Gastroesophageal sphincter (tissue), 4 donors: ENCODE results near the gene TLE2. TPM values are rescaled to one million over a fixed set of nuclear protein-coding genes. Genes with fewer than 3 reads are reported as not detected.
A peak's percentile ranks its signal among the peaks of the same experiment; 100 is the strongest.

Experiments
- ATAC-seq: fragments of 150-250 bp; one replicate; pipeline ENCODE4 v1.9.1; 2016; ENCODE audit warnings: mild to moderate bottlenecking, moderate library complexity
- H3K27ac ChIP-seq, 4 donors: fragments of 200-600 bp; sonication (generic) in 3 of 4; 1 replicate in 3 of 4; 2 replicates in 1 of 4; pipeline ENCODE4 v1.5.1; 2016 to 2019
- H3K27me3 ChIP-seq: fragments of 200-600 bp; sonication (generic); one replicate; pipeline ENCODE4 v1.5.1; 2019
- H3K36me3 ChIP-seq, 2 donors: fragments of 200-600 bp; sonication (generic); one replicate each; pipeline ENCODE4 v1.5.1; 2019; ENCODE audit warnings: control low read depth in 1 of 2
- H3K4me1 ChIP-seq, 3 donors: fragments of 200-600 bp; sonication (generic); 1 replicate in 2 of 3; 2 replicates in 1 of 3; pipeline ENCODE4 v1.5.1; 2016 to 2019; ENCODE audit warnings: control low read depth in 2 of 3
- H3K4me3 ChIP-seq, 2 donors: fragments of 200-600 bp; sonication (generic); one replicate each; pipeline ENCODE4 v1.5.1; 2019; ENCODE audit warnings: mild to moderate bottlenecking in 1 of 2, moderate library complexity in 1 of 2
- H3K9me3 ChIP-seq, 3 donors: fragments of 200-600 bp; sonication (generic); one replicate each; pipeline ENCODE4 v1.5.1; 2017 to 2019; ENCODE audit warnings: control low read depth in 2 of 3
- EP300 ChIP-seq: sonication (generic); formaldehyde crosslinking; IDR thresholded peaks from one replicate; pipeline ENCODE4 v1.6.1; 2017; ENCODE audit warnings: antibody characterized with exemption, mild to moderate bottlenecking
- POLR2A ChIP-seq, 2 donors: fragments of 450-650 bp; IDR thresholded peaks; one replicate each; pipeline ENCODE4 v1.6.1; 2017; ENCODE audit warnings: antibody characterized with exemption in 2 of 2, mild to moderate bottlenecking in 2 of 2, moderate library complexity in 1 of 2
- POLR2AphosphoS5 ChIP-seq: sonication (generic); formaldehyde crosslinking; IDR thresholded peaks from one replicate; pipeline ENCODE4 v1.6.1; 2017; ENCODE audit warnings: antibody characterized with exemption
- WGBS, 2 donors: methylation state at CpG; one replicate each; pipeline ENCODE4 v1.1.5; 2018; ENCODE audit warnings: low coverage in 1 of 2; 5-methylcytosine and 5-hydroxymethylcytosine counted together
- total RNA-seq, 4 donors: library from RNA; depleted of rRNA; stranded (reverse); fragments of >200 nt; gene quantifications; one replicate each; pipeline ENCODE4 v1.1.0, GENCODE V29; 2016
- TF ChIP-seq, protein P1 (sequence below), 4 experiments: fragments of 200-600 bp in 2 of 4; fragments of 450-650 bp in 2 of 4; sonication (generic) in 1 of 4; IDR thresholded peaks; one replicate each; pipeline ENCODE4 v1.5.1; 2017 to 2019; ENCODE audit warnings: antibody characterized with exemption in 4 of 4, mild to moderate bottlenecking in 2 of 4, moderate library complexity in 2 of 4

TLE2 gene
- total RNA-seq, 4 donors from 2014 or later = 27.1 to 46.1 (median 34.4) TPM

DNA sequence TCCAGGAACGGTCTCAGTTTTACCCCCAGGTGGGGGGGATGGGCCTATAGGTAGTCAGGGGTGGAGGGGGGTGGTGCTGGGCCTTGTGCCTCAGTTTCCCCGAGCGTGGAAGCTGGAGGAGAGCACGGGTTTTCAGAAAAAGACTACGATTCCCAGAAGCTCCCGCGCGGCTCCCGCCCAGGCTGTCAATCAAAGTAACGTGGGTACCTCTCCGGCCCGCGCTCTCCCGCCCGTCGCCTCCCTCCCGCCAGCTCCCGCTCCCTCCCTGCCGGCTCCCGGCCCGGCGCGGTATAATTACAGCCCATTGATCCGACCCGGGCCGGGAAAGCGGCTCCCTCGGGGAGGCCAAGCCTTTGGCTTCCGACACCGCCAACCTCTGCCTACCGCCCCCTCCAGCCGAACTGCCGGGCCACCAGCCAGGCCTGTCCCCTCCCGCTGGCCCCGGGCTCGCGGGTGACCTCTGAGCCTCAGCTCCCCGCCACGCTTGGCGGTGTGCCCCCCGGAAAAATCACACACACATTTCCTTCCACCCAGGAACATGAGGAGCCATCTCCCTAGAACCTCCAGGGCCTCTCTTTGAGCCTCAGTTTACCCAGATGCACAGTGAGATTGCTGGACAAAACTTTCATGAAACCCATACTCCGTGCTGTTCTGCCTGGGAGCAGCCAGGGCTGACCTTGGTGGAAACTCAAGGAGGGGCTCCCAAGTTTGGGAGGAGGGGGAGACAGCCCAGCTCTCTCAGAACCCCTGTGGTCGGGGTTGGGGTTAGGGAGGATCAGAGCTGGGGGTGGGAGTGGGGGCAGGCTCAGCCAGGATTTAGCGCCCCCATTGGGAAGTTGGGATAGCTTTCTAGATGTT is 7.3 kb upstream of the TLE2 start:
- no peaks in the 10 kb centered on the region for H3K9me3 ChIP-seq
- TF ChIP-seq POLR2AphosphoS5 (peak; percentile 68), EP300 (no peak), POLR2A (IDR thresholded peaks at IDR 0.05) (no peak)
- TF ChIP-seq, protein P1, sequence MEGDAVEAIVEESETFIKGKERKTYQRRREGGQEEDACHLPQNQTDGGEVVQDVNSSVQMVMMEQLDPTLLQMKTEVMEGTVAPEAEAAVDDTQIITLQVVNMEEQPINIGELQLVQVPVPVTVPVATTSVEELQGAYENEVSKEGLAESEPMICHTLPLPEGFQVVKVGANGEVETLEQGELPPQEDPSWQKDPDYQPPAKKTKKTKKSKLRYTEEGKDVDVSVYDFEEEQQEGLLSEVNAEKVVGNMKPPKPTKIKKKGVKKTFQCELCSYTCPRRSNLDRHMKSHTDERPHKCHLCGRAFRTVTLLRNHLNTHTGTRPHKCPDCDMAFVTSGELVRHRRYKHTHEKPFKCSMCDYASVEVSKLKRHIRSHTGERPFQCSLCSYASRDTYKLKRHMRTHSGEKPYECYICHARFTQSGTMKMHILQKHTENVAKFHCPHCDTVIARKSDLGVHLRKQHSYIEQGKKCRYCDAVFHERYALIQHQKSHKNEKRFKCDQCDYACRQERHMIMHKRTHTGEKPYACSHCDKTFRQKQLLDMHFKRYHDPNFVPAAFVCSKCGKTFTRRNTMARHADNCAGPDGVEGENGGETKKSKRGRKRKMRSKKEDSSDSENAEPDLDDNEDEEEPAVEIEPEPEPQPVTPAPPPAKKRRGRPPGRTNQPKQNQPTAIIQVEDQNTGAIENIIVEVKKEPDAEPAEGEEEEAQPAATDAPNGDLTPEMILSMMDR (IDR thresholded peaks at IDR 0.05) = peak in 2 of 4 experiments; percentile 10 to 22
- H3K36me3 ChIP-seq = no peaks in the 10 kb centered on the region
- ATAC-seq = peak; percentile 88
- no peaks in the 10 kb centered on the region for H3K27me3 ChIP-seq
- peaks cover 0 to 30% (median 17%) of the 10 kb centered on the region in 3 donors for H3K4me1 ChIP-seq
- peak overlapping the region; percentile 43 to 51 for H3K4me3 ChIP-seq
- WGBS, 2 donors = 0 to 8% methylated on average over 3 to 7 of the region's 44 CpGs
- peak overlapping the region; percentile 78 to 98 (median 92) for H3K27ac ChIP-seq

DNA sequence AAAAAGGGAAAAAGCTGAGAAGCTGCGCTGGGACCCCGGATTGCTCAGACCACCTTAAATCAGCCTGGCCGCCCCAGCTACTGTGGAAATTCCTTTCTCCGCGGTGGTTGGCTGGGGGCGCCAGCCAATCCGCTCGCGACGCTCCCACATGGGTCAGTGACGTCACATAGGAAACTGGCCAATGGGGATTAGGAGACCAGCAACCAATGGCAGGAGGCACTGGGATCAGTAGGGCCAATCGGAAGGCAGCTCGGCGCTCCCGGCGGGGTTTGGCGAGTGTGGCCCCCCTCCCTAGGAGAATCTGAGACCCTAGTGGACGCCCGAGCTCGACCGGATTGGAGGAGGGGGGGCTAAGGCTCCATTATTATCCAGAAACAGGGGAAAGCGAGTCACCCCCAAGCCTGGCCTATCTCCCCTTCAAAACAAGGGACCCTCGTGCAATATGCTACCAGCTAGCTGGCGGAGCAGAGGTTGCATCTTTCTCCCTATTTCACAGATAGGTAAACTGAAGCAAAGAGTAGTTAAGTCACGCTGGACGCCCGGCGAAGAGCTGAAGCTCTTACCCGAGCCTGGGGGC is 6.5 kb upstream of the TLE2 start:
- WGBS, 2 donors = 0% methylated on average over 12 of the region's 29 CpGs; no CpG with 5 or more reads in 1 of the 2 donors
- Histone ChIP-seq H3K4me3 (peak overlapping the region; percentile 43 to 51), H3K36me3 (no peaks in the 10 kb centered on the region), H3K9me3 (no peaks in the 10 kb centered on the region), H3K4me1 (peaks cover 0 to 30% (median 17%) of the 10 kb centered on the region in 3 donors), H3K27me3 (no peaks in the 10 kb centered on the region), H3K27ac (peak overlapping the region; percentile 78 to 98 (median 92))
- no peak for TF ChIP-seq EP300
- TF ChIP-seq, protein P1 (IDR thresholded peaks at IDR 0.05) = peak in 2 of 4 experiments; percentile 28 to 31
- ATAC-seq = peak; percentile 97

GRCh38 chr19:3034656-3035541 is 5.8 kb upstream of the TLE2 start:
- Histone ChIP-seq H3K4me1 (peaks cover 0 to 31% (median 17%) of the 10 kb centered on the region in 3 donors), H3K27me3 (no peaks in the 10 kb centered on the region), H3K36me3 (no peaks in the 10 kb centered on the region), H3K4me3 (peak overlapping the region; percentile 40 to 51), H3K9me3 (no peaks in the 10 kb centered on the region), H3K27ac (peak overlapping the region; percentile 51 to 98 (median 92))
- no peak for TF ChIP-seq EP300
- TF ChIP-seq POLR2A (IDR thresholded peaks at IDR 0.05) = no peak
- no peak for TF ChIP-seq POLR2AphosphoS5
- TF ChIP-seq, protein P1 (IDR thresholded peaks at IDR 0.05) = no peak
- WGBS, 2 donors = 15 to 40% methylated on average over 1 to 22 of the region's 28 CpGs
- no peak for ATAC-seq

- Histone ChIP-seq H3K4me3 (no peak overlapping the region), H3K36me3 (no peaks in the 10 kb centered on the region), H3K9me3 (no peaks in the 10 kb centered on the region), H3K27me3 (no peaks in the 10 kb centered on the region), H3K4me1 (peaks cover 0 to 37% (median 17%) of the 10 kb centered on the region in 3 donors), H3K27ac (peak overlapping the region in 3 of 4 donors; percentile 90 to 98 (median 93))
- no peak for TF ChIP-seq EP300
- TF ChIP-seq POLR2AphosphoS5 = no peak
- TF ChIP-seq, protein P1 (IDR thresholded peaks at IDR 0.05) = no peak
- TF ChIP-seq POLR2A (IDR thresholded peaks at IDR 0.05) = no peak
- no peak for ATAC-seq
Measured at GRCh38 chr19:3034406-3034655, 5.3 kb upstream of the TLE2 start.
